Measurements from ENCODE around the gene L3MBTL4.

GRCh38 chr18:6434987-6435709 lies 20.4 kb upstream of the L3MBTL4 start:
- TF ChIP-seq POLR2AphosphoS5 (IDR thresholded peaks at IDR 0.05; ENCODE audit: low read depth, low read length) (no peak), CTCF (IDR thresholded peaks at IDR 0.05) (no peak), SIN3A (IDR thresholded peaks at IDR 0.05; ENCODE audit: borderline replicate concordance, insufficient read depth, low read depth, low read length) (no peak), TCF7L2 (IDR thresholded peaks at IDR 0.05; ENCODE audit: low read depth, low read length) (no peak)
- TF ChIP-seq, protein P1, sequence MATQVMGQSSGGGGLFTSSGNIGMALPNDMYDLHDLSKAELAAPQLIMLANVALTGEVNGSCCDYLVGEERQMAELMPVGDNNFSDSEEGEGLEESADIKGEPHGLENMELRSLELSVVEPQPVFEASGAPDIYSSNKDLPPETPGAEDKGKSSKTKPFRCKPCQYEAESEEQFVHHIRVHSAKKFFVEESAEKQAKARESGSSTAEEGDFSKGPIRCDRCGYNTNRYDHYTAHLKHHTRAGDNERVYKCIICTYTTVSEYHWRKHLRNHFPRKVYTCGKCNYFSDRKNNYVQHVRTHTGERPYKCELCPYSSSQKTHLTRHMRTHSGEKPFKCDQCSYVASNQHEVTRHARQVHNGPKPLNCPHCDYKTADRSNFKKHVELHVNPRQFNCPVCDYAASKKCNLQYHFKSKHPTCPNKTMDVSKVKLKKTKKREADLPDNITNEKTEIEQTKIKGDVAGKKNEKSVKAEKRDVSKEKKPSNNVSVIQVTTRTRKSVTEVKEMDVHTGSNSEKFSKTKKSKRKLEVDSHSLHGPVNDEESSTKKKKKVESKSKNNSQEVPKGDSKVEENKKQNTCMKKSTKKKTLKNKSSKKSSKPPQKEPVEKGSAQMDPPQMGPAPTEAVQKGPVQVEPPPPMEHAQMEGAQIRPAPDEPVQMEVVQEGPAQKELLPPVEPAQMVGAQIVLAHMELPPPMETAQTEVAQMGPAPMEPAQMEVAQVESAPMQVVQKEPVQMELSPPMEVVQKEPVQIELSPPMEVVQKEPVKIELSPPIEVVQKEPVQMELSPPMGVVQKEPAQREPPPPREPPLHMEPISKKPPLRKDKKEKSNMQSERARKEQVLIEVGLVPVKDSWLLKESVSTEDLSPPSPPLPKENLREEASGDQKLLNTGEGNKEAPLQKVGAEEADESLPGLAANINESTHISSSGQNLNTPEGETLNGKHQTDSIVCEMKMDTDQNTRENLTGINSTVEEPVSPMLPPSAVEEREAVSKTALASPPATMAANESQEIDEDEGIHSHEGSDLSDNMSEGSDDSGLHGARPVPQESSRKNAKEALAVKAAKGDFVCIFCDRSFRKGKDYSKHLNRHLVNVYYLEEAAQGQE (IDR thresholded peaks at IDR 0.05; ENCODE audit: insufficient read depth in 1 of 2, low read depth in 2 of 2, low read length in 1 of 2): no peak

Data from Panc1 (cell line).